K562 (cell line): ENCODE measurements around the gene APOA1. TPM values are rescaled to one million over a fixed set of nuclear protein-coding genes. Genes with fewer than 3 reads are reported as not detected.

Experiments
- ATAC-seq: fragments of 200-7000 bp; cut with Tn5 transposase; 3 replicates; pipeline ENCODE4 v1.9.1; 2020; ENCODE audit warnings: moderate library complexity
- BruUV-seq: library from RNA; stranded (reverse); fragments of 400-500 nt; replicated peaks from 2 replicates; lab custom pipeline; 2021; lab: Mats Ljungman, UMichigan
- CTCF ChIA-PET: fragments of 300-600 bp; formaldehyde crosslinking; extraction: SDS; loops from one replicate; lab custom pipeline; 2021; ENCODE audit warnings: low intra/inter-chr PET ratio; lab: Yijun Ruan, JAX
- POLR2A ChIA-PET: fragments of 300-600, 350-650 bp; sonication (Branson Sonifier 250); formaldehyde crosslinking; extraction: SDS; loops from one replicate; lab custom pipeline; 2021; ENCODE audit warnings: antibody characterized with exemption, inconsistent platforms; lab: Yijun Ruan, JAX
- DNase-seq, 4 experiments: peaks; one replicate each; pipeline versions ENCODE4 v3.0.0 to v3.0.0-alpha.2; 2011 to 2018; ENCODE audit warnings: low spot score in 3 of 4, mixed read lengths in 3 of 4; ENCODE audit errors: extremely low read depth in 1 of 4
- FAIRE-seq: peaks from 2 replicates; lab custom pipeline; 2011; peaks lifted over from hg19 to GRCh38; lab: Jason Lieb, UNC
- H2AFZ ChIP-seq: 2 replicates; pipeline ENCODE4 v1.6.0; 2011; ENCODE audit warnings: low read depth, low read length, control low read depth, inconsistent platforms
- H3K27ac ChIP-seq: fragments of 200-600 bp; 3 replicates; pipeline ENCODE4 v1.8.0; 2011; ENCODE audit warnings: low read depth, mild to moderate bottlenecking, control low read depth, inconsistent platforms, low read length, moderate library complexity, mixed read lengths; ENCODE audit errors: extremely low read depth
- H3K27me3 ChIP-seq, 2 experiments: fragments of 300-600 bp in 1 of 2; 2 replicates in 1 of 2; 3 replicates in 1 of 2; pipeline versions ENCODE4 v1.6.0 to v1.8.0; 2011; ENCODE audit warnings: inconsistent platforms in 2 of 2, low read length in 2 of 2, mild to moderate bottlenecking in 1 of 2, mixed read lengths in 1 of 2, moderate library complexity in 1 of 2; ENCODE audit not compliant: control insufficient read depth in 2 of 2, insufficient read depth in 2 of 2
- H3K36me3 ChIP-seq: fragments of 300-600 bp; 3 replicates; pipeline ENCODE4 v1.8.0; 2011; ENCODE audit warnings: mild to moderate bottlenecking, low read length, inconsistent platforms; ENCODE audit not compliant: control insufficient read depth, insufficient read depth
- H3K4me1 ChIP-seq, 2 experiments: fragments of 200-600 bp in 1 of 2; replicated peaks in 1 of 2; 2 replicates in 1 of 2; 3 replicates in 1 of 2; pipeline versions ENCODE4 v1.5.1 to v1.8.0; 2011; ENCODE audit warnings: inconsistent platforms in 2 of 2, low read length in 2 of 2, mild to moderate bottlenecking in 1 of 2, mixed read lengths in 1 of 2, moderate library complexity in 1 of 2; ENCODE audit not compliant: control insufficient read depth in 2 of 2, insufficient read depth in 2 of 2
- H3K4me2 ChIP-seq: 2 replicates; pipeline ENCODE4 v1.6.1; 2011; ENCODE audit warnings: low read length, control low read depth, inconsistent platforms, mixed read lengths; ENCODE audit not compliant: insufficient read depth
- H3K4me3 ChIP-seq: fragments of 200-600 bp; sonication (generic), shearing (Covaris generic); 2 replicates; pipeline ENCODE4 v1.5.1; 2016; ENCODE audit warnings: control low read depth, inconsistent platforms
- H3K79me2 ChIP-seq: fragments of 200-600 bp; 3 replicates; pipeline ENCODE4 v1.8.0; 2011; ENCODE audit warnings: low read length, inconsistent platforms; ENCODE audit not compliant: control insufficient read depth, insufficient read depth
- H3K9ac ChIP-seq, 2 experiments: 2 replicates each; pipeline versions ENCODE4 v1.6.0 to v1.6.1; 2011; ENCODE audit warnings: low read depth in 2 of 2, low read length in 2 of 2, control low read depth in 1 of 2, inconsistent platforms in 1 of 2, mild to moderate bottlenecking in 1 of 2, mixed read lengths in 1 of 2; ENCODE audit not compliant: insufficient read depth in 1 of 2
- H3K9me1 ChIP-seq: one replicate; pipeline ENCODE4 v1.6.0; 2011; ENCODE audit warnings: inconsistent platforms, mild to moderate bottlenecking, low read length, moderate library complexity; ENCODE audit not compliant: control insufficient read depth, insufficient read depth
- H3K9me3 ChIP-seq: replicated peaks from 2 replicates; pipeline ENCODE4 v1.5.1; 2011; ENCODE audit warnings: low read depth, low read length, inconsistent platforms; ENCODE audit not compliant: control insufficient read depth, insufficient read depth
- H4K20me1 ChIP-seq: replicated peaks from 2 replicates; pipeline ENCODE4 v1.6.1; 2011; ENCODE audit warnings: low read length, inconsistent platforms, mixed read lengths; ENCODE audit not compliant: control insufficient read depth, insufficient read depth
- BCOR ChIP-seq: fragments of 450-650 bp; IDR thresholded peaks from 2 replicates; pipeline ENCODE4 v1.6.1; 2016
- ETV5 ChIP-seq: sonication (generic); formaldehyde crosslinking; IDR thresholded peaks from 2 replicates; pipeline ENCODE4 v1.4.0; 2020; ENCODE audit warnings: low read depth, mild to moderate bottlenecking, missing genetic modification reagents
- HCFC1 ChIP-seq: IDR thresholded peaks from 2 replicates; pipeline ENCODE4 v1.6.1; 2012; ENCODE audit warnings: low read depth, low read length, improper control_type of control experiment
- HNRNPH1 ChIP-seq: fragments of 200-400 bp; formaldehyde crosslinking; optimal IDR thresholded peaks from 2 replicates; pipeline ENCODE3; 2017; ENCODE audit warnings: low read depth, mild to moderate bottlenecking, low read length, moderate library complexity
- NR2C1 ChIP-seq, 2 experiments: fragments of 450-650 bp; IDR thresholded peaks; 2 replicates each; pipeline ENCODE4 v1.6.1; 2017; ENCODE audit warnings: mild to moderate bottlenecking in 2 of 2, antibody characterized with exemption in 1 of 2, inconsistent platforms in 1 of 2, missing compliant biosample characterization in 1 of 2, missing genetic modification characterization in 1 of 2
- POLR2AphosphoS2 ChIP-seq: IDR thresholded peaks from 2 replicates; pipeline ENCODE4 v1.6.1; 2012; ENCODE audit warnings: low read length, improper control_type of control experiment
- SMAD1 ChIP-seq: fragments of 150-350 bp; IDR thresholded peaks from 2 replicates; pipeline ENCODE4 v1.6.1; 2014; ENCODE audit warnings: low read length, low read depth; ENCODE audit not compliant: partially characterized antibody
- ZKSCAN1 ChIP-seq: fragments of 150-350 bp; IDR thresholded peaks from 2 replicates; pipeline ENCODE4 v1.6.1; 2016; ENCODE audit warnings: low read depth, low read length
- ZNF212 ChIP-seq: fragments of 450-650 bp; formaldehyde crosslinking; IDR thresholded peaks from 2 replicates; pipeline ENCODE4 v1.4.0; 2020; ENCODE audit warnings: mild to moderate bottlenecking
- ZNF436 ChIP-seq: fragments of 250-450, 450-650 bp; sonication (Bioruptor Pico); formaldehyde crosslinking; IDR thresholded peaks from 2 replicates; pipeline ENCODE4 v1.7.0; 2020; ENCODE audit warnings: mild to moderate bottlenecking
- ZNF507 ChIP-seq: conservative IDR thresholded peaks from 2 replicates; pipeline ENCODE4 v1.6.1; 2017; ENCODE audit warnings: missing genetic modification characterization, missing compliant biosample characterization
- WGBS: fragments of 100-300 bp; shearing (Covaris generic); methylation state at CpG from one replicate; pipeline ENCODE4 v1.1.6; 2016; ENCODE audit warnings: low coverage, mixed read lengths; ENCODE audit not compliant: insufficient coverage; ENCODE audit errors: missing lambda C conversion rate; 5-methylcytosine and 5-hydroxymethylcytosine counted together
- in situ Hi-C: fragments of 300-500 bp; cut with MboI; formaldehyde crosslinking; loops from 4 replicates; pipeline ENCODE4 v1.15.0; 2018; ENCODE audit warnings: inconsistent platforms, mixed read lengths
- intact Hi-C: fragments of 100-400 bp; cut with micrococcal nuclease; formaldehyde crosslinking; loops from 2 replicates; pipeline ENCODE4 v1.14.2; 2022
- polyA plus RNA-seq, 8 experiments: library from polyadenylated mRNA; depleted of rRNA in 4 of 8; stranded (reverse) in 5 of 8; unstranded in 3 of 8; fragments of >200 nt; fragmentation: Nextera tagmentation in 2 of 8; fragmentation: Illumina TruSeq in 1 of 8; extraction: Ambion mirVana in 2 of 8; extraction: Trizol in 1 of 8; gene quantifications; 2 replicates each; pipeline versions ENCODE4 v1.2.1 to v1.2.3, GENCODE V29; 2011 to 2014; ENCODE audit warnings: inconsistent platforms in 1 of 8, missing spikeins in 1 of 8
- total RNA-seq, 7 experiments: library from RNA; depleted of rRNA in 6 of 7; stranded (reverse); fragments of >200 nt in 6 of 7; fragmentation: Illumina TruSeq in 2 of 7; extraction: Trizol in 2 of 7; gene quantifications; 2 replicates each; pipeline versions ENCODE4 v1.2.1 to v1.2.3, GENCODE V29; 2011 to 2021; ENCODE audit warnings: low replicate concordance in 1 of 7
- TF ChIP-seq, protein P1 (sequence below): fragments of 250-450 bp; sonication (Bioruptor Pico); IDR thresholded peaks from 2 replicates; pipeline ENCODE4 v1.8.0; 2022; ENCODE audit warnings: moderate library complexity, mild to moderate bottlenecking, inconsistent platforms
- TF ChIP-seq, protein P2 (sequence below): sonication (generic); formaldehyde crosslinking; IDR thresholded peaks from 2 replicates; pipeline ENCODE4 v1.8.0; 2022; ENCODE audit warnings: mild to moderate bottlenecking, missing genetic modification reagents

The APOA1 gene
- total and polyA plus RNA-seq, 9 of the 15 experiments (the other 6 are each of a cell fraction or from before 2014, with no cell fraction given): 1.8 TPM; not detected in 8

DNA sequence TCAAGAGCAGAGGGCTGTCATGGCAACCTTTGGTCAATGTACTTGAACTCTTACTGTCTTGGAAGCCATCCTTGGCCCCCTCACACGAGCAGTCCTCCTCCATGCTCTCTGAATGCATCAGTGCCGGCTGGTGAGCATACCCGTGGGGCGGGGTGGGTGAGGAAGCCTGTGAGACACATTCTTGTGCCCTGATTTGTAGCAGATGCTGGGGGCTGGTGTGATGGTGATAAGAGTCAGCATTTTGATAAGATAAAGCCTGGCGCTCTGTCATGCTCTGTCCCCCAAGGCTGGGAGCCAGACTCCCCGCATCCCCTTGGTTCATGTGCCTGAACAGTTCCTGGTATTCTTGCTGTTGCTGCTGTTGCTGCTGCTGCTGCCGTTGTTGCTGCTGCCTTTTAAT lies 20.5 kb upstream of the APOA1 start:
- no peak overlapping the region for H3K4me2 ChIP-seq
- peaks cover 5 to 17% of the 10 kb centered on the region in 2 experiments; a peak in 4 of 5 replicates for H3K4me1 ChIP-seq
- H3K79me2 ChIP-seq: no peaks in the 10 kb centered on the region
- TF ChIP-seq ZNF507 (tag) (no peak), SMAD1 (no peak)
- H3K9ac ChIP-seq: no peak overlapping the region
- DNase-seq (no peak), ATAC-seq (no peak), FAIRE-seq (no peak)
- no TSS peak for BruUV-seq
- H2AFZ ChIP-seq: no peak overlapping the region
- H4K20me1 ChIP-seq: no peaks in the 10 kb centered on the region
- no peaks in the 10 kb centered on the region for H3K9me3 ChIP-seq
- CTCF ChIA-PET: no interaction called here
- no peaks in the 10 kb centered on the region for H3K27me3 ChIP-seq
- no peak overlapping the region for H3K4me3 ChIP-seq
- no peak overlapping the region for H3K27ac ChIP-seq
- 76% methylated on average over 7 of the region's 7 CpGs for WGBS
- in situ Hi-C loops (no loop called here), intact Hi-C loops (no loop called here)
- POLR2A ChIA-PET: no interaction called here
- no peaks in the 10 kb centered on the region for H3K9me1 ChIP-seq
- H3K36me3 ChIP-seq: peaks cover 63% of the 10 kb centered on the region

DNA sequence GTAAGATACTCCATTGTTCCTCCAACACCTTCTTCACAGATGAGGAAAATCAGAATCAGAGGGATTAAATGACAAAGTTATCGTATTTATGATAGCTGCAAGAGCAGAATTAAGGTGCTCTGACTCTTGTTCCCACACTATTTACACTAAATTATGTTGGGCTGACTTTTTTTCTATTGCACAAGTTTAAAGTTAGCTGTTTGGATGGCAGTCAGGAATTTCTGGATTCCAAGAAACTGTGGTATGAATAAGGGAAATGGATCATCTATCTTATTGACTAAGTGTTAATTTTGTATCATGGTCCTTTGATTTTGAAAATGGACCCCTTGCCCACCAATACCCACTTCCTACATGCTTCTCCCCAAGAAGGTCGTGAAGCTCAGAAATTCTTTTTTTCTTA lies 19.9 kb upstream of the APOA1 start:
- no peak overlapping the region for H3K4me2 ChIP-seq
- H2AFZ ChIP-seq: no peak overlapping the region
- no peak for FAIRE-seq
- ChIA-PET POLR2A (interaction anchor here (0.6 kb wide), 1 partner anchor 240 kb away, joined by 3 read pairs; no protein-coding TSS in a partner anchor), CTCF (no interaction called here)
- no peak overlapping the region for H3K27ac ChIP-seq
- peaks cover 5 to 23% of the 10 kb centered on the region in 2 experiments; a peak in 4 of 5 replicates for H3K4me1 ChIP-seq
- H3K9me1 ChIP-seq: no peaks in the 10 kb centered on the region
- H3K27me3 ChIP-seq: no peaks in the 10 kb centered on the region
- no peak for DNase-seq
- peaks cover 62% of the 10 kb centered on the region for H3K36me3 ChIP-seq
- in situ Hi-C loops: no loop called here
- no peaks in the 10 kb centered on the region for H3K9me3 ChIP-seq
- no peaks in the 10 kb centered on the region for H3K79me2 ChIP-seq
- BruUV-seq: no TSS peak
- no peaks in the 10 kb centered on the region for H4K20me1 ChIP-seq
- H3K9ac ChIP-seq: no peak overlapping the region
- no peak for ATAC-seq
- H3K4me3 ChIP-seq: no peak overlapping the region
- intact Hi-C loops: no loop called here
- WGBS: 82% methylated on average over 2 of the region's 2 CpGs
- TF ChIP-seq, protein P1, sequence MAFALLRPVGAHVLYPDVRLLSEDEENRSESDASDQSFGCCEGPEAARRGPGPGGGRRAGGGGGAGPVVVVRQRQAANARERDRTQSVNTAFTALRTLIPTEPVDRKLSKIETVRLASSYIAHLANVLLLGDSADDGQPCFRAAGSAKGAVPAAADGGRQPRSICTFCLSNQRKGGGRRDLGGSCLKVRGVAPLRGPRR (CRISPR knock-in tag): no peak
- TF ChIP-seq ETV5 (CRISPR knock-in tag) (no peak), HCFC1 (no peak), NR2C1 (IDR thresholded peaks at IDR 0.05) (no peak), NR2C1 (tag; IDR thresholded peaks at IDR 0.05) (no peak), POLR2AphosphoS2 (no peak), ZNF436 (CRISPR knock-in tag) (no peak), BCOR (no peak), ZKSCAN1 (no peak), ZNF212 (no peak), HNRNPH1 (no peak)
- TF ChIP-seq, protein P2, sequence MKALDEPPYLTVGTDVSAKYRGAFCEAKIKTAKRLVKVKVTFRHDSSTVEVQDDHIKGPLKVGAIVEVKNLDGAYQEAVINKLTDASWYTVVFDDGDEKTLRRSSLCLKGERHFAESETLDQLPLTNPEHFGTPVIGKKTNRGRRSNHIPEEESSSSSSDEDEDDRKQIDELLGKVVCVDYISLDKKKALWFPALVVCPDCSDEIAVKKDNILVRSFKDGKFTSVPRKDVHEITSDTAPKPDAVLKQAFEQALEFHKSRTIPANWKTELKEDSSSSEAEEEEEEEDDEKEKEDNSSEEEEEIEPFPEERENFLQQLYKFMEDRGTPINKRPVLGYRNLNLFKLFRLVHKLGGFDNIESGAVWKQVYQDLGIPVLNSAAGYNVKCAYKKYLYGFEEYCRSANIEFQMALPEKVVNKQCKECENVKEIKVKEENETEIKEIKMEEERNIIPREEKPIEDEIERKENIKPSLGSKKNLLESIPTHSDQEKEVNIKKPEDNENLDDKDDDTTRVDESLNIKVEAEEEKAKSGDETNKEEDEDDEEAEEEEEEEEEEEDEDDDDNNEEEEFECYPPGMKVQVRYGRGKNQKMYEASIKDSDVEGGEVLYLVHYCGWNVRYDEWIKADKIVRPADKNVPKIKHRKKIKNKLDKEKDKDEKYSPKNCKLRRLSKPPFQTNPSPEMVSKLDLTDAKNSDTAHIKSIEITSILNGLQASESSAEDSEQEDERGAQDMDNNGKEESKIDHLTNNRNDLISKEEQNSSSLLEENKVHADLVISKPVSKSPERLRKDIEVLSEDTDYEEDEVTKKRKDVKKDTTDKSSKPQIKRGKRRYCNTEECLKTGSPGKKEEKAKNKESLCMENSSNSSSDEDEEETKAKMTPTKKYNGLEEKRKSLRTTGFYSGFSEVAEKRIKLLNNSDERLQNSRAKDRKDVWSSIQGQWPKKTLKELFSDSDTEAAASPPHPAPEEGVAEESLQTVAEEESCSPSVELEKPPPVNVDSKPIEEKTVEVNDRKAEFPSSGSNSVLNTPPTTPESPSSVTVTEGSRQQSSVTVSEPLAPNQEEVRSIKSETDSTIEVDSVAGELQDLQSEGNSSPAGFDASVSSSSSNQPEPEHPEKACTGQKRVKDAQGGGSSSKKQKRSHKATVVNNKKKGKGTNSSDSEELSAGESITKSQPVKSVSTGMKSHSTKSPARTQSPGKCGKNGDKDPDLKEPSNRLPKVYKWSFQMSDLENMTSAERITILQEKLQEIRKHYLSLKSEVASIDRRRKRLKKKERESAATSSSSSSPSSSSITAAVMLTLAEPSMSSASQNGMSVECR (CRISPR knock-in tag): no peak
